GM18868 (cell line): ENCODE data around the gene RNF214.
"Not testable (repeated sequence)": the region's sequence is repeated elsewhere in the genome, so short reads cannot be mapped to it uniquely, and the experiment has no call there.

ENCODE experiments used
- ATAC-seq: cut with Tn5 transposase; IDR thresholded peaks from one replicate; pipeline ENCODE4 v1.9.1; 2021; ENCODE audit warnings: mild to moderate bottlenecking, moderate library complexity; ENCODE audit not compliant: unreplicated experiment

Gene RNF214

GRCh38 chr11:117232092-117232878 is at the start of gene RNF214:
TSS of gene RNF214 (plus strand) at chr11:117232671. CDS start at chr11:117234273, 1,602 bp downstream.
- ATAC-seq, result peak; percentile 67

- not testable (repeated sequence) for ATAC-seq
These were observed 49.3 kb upstream of the RNF214 start for GRCh38 chr11:117183178-117183577.

GRCh38 chr11:117183724-117184349 is 48.6 kb upstream of the RNF214 start:
- ATAC-seq, result no peak

- no peak for ATAC-seq
These were observed 46.6 kb upstream of the RNF214 start for GRCh38 chr11:117185736-117186430.

GRCh38 chr11:117186431-117186761 is 46.1 kb upstream of the RNF214 start:
- ATAC-seq, result no peak

GRCh38 chr11:117187007-117187406 is 45.5 kb upstream of the RNF214 start:
- no peak for ATAC-seq

- ATAC-seq, result no peak
These were observed 45.1 kb upstream of the RNF214 start for GRCh38 chr11:117187428-117187798.

GRCh38 chr11:117187799-117188481 is 44.5 kb upstream of the RNF214 start:
- ATAC-seq, result no peak

- no peak for ATAC-seq
These were observed 43.8 kb upstream of the RNF214 start for GRCh38 chr11:117188620-117189081.

GRCh38 chr11:117189191-117189940 is 43.1 kb upstream of the RNF214 start:
- peak; percentile 48 for ATAC-seq

GRCh38 chr11:117189941-117190544 is 42.4 kb upstream of the RNF214 start:
- no peak for ATAC-seq

GRCh38 chr11:117191680-117192400 is 40.6 kb upstream of the RNF214 start:
- ATAC-seq, result no peak

- no peak for ATAC-seq
These were observed 40.0 kb upstream of the RNF214 start for GRCh38 chr11:117192401-117192875.

- ATAC-seq, result no peak
These were observed 39.1 kb upstream of the RNF214 start for GRCh38 chr11:117193130-117194020.

GRCh38 chr11:117194267-117194666 is 38.2 kb upstream of the RNF214 start:
- ATAC-seq, result no peak

- no peak for ATAC-seq
These were observed 37.2 kb upstream of the RNF214 start for GRCh38 chr11:117195258-117195657.

GRCh38 chr11:117195761-117196160 is 36.7 kb upstream of the RNF214 start:
- ATAC-seq, result no peak

- ATAC-seq, result no peak
These were observed 35.5 kb upstream of the RNF214 start for GRCh38 chr11:117197006-117197405.
